ENCODE data around the gene VPS39.

The VPS39 gene

DNA sequence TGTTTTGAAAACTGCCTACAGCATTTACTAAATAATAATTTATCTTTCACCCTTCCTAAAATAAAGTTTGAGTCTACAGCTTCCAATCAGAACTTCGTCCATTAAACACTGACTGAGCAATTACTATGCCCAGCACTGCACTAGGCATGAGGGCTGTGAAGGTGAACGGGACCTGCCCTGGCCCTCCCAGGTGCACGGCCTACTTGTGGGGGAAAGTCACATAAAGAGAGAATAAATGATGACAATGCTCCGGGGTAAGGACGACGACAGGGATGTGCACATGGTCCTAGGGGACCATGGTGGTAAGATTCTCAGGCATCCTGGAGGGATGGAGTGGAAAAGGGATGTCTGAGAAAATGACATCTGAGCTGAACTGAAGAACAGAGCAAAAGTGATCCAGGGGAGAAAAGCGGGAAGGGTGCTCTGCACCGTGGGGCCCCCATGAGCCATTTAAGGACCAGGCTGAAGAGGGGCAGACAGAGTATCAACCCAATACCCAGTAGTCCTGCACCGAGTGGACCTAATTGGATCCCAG lies 63.2 kb downstream of the VPS39 start:
- no peak for DNase-seq (ENCODE audit: low read depth in 2 of 2)

- DNase-seq (ENCODE audit: low read depth in 2 of 2): no peak
Measured at GRCh38 chr15:42143866-42144625, 64.1 kb downstream of the VPS39 start.

- no peak for DNase-seq (ENCODE audit: low read depth in 2 of 2)
Measured at GRCh38 chr15:42143356-42143755, 64.7 kb downstream of the VPS39 start.

- no peak for DNase-seq (ENCODE audit: low read depth in 2 of 2)
Measured at GRCh38 chr15:42141795-42142667, 66.1 kb downstream of the VPS39 start.

- DNase-seq (ENCODE audit: low read depth in 2 of 2): no peak
Measured at GRCh38 chr15:42141246-42141645, 66.9 kb downstream of the VPS39 start.

DNA sequence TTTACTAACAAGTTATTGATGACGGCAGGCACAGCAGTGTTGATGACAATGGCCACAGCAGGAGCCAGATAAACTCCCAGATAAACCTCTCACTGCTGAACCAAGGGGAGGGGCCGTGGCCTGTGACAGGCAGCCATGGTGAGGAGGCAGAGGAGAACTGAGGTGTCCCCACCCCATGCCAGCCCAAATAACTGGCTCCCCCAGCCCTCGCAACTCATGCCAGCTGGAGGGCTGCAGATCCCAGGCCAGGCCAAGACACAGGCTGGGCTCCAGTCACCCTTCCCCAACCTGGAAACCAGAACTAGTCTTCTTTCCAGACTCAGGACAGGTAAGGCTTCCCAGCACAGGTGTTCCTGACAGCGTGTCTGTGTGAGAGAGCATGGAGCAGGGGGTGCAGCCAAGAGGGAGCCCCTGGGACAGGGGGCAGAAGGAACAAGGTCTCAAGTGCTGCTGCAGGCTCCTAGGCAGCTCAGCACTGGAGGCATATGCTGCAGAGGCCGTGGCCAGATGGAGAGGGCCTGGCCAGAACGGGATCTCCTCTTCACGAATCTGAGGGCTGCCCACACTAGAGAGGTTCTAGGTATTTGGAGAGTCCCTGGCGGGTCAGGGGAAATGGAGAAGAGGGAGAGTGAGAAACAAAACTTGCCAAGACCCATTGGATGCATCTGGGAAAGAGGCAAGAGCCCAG lies 67.6 kb downstream of the VPS39 start:
- DNase-seq (ENCODE audit: low read depth in 2 of 2): no peak

- no peak for DNase-seq (ENCODE audit: low read depth in 2 of 2)
Measured at GRCh38 chr15:42139596-42139995, 68.5 kb downstream of the VPS39 start.

- no peak for DNase-seq (ENCODE audit: low read depth in 2 of 2)
Measured at GRCh38 chr15:42138968-42139386, 69.1 kb downstream of the VPS39 start.

DNA sequence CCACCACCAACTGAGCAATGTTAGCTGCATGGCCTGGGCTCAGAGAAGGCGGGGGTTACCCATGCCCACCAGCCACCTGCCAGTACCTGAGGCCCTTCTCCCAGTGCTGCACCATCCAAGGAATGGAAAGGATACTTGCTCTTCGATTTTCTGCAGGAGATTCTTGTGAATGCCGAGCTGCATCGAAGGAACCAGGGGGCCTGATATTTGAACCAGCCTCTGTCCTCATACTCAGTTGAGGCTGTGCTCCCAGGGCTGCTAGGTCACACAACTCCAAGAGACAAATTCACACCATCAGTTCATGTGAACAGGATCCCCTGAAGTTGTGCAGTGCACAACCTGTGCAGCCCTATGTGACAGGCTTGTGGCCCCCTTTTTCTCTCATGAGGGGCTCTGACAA lies 69.7 kb downstream of the VPS39 start:
- DNase-seq (ENCODE audit: low read depth in 2 of 2): no peak

DNA sequence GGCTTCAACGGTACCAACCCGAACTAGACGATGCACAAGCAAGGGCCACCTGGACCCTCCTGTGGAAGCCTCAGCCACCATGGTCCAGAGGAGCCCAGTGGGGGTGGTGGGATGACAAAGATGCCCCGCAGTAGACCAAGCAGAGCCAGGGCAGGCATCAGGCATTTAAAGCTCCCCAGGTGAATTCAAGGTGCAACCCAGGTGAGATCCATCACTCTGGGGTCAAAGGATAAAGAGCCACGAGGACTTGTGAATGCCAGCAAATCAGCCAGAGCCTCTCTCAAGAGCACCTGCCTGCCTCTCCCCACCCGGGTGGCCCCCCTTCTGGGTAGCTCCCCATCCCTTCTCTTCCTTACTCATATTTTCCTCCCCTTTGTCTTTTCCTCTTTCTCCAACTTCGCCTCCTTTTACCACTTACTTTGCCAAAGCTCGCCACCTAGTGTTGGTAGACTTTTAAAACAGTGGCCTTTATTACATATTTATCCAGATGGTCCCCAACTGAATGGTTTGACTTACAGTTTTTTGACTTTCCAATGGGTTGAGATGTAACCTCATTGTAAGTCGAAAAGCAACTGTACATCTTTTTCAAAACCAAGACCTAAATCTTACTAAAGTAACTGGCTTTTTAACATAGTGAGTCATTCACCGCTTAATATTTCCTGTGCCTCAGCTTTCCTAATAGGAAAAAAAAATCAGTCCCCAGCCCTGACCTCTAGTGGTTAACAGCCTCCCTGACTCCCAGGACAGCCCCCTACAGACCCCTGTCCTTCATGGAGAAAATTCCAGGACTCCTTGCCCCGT lies 70.4 kb downstream of the VPS39 start:
- DNase-seq (ENCODE audit: low read depth in 2 of 2): no peak

GRCh38 chr15:42136513-42136912 lies 71.6 kb downstream of the VPS39 start:
- DNase-seq (ENCODE audit: low read depth in 2 of 2): no peak

DNA sequence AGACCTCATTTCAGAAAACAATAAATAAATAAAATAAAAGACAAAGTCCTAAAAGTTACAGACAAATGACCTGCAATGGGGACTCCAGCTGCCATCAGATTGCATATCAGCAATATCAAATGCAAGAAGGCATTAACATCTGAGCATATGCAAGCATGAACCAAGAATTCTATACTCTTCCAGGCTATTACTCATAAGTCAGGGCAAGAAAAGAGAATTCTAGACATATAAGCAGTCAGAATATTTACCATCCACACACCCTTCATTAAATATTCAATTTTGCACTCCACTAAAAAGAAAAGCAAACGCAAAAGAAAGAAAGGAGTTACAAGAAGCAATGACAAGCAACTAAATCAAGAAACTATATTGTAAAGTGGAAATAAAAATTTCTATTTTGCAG lies 72.8 kb downstream of the VPS39 start:
- no peak for DNase-seq (ENCODE audit: low read depth in 2 of 2)

GRCh38 chr15:42134617-42135245 lies 73.4 kb downstream of the VPS39 start:
- DNase-seq (ENCODE audit: low read depth in 2 of 2): no peak

GRCh38 chr15:42133886-42134502 lies 74.1 kb downstream of the VPS39 start:
- DNase-seq (ENCODE audit: low read depth in 2 of 2): peak in 1 of 2 donors; percentile 6

GRCh38 chr15:42133356-42133755 lies 74.7 kb downstream of the VPS39 start:
- DNase-seq (ENCODE audit: low read depth in 2 of 2): no peak

DNA sequence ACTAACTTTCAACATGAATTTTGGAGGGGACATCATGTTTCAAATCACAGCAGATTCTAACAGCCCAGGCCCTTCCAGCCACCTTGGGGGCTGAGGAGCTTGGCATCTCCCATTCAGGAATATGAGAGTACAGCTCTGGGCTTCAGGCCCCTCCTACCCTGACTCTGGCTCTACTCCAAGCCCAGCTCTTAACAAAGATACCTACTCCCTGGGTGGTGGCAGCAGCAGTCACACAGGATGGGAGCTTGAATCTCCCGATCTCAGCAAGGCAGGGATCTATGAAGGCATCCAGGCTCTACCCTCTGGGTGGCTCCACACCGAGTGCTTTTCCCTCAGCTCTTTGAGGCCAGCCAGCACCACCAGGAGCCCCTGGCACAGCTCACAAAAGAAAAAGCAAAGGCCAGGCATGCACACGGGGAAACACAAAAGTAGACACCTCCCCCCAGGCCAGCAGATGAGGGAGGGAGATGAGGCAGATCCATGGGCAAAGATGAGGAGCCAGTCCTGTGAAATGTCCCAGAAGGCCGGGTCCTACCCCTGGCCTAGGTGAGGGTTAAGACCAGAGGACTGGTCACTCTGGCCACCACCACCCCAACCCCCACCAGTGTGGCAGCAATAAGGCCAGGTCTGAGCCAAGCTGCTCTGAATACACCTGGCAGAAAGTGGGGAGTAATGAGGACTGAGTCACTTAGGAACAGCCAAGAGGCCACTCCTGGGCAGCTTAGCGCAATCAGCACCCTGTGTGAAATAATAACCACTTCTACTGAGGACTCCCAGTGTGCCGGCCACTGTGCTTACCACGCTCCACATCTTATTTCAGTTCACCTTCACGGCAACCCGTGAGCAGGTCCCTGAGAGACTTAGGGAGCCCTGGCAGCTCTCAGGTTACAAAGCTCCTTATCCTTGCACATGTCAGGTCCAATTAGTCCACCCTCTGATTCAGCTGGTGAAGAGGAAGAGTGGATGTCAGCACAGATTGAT lies 76.0 kb downstream of the VPS39 start:
- no peak for DNase-seq (ENCODE audit: low read depth in 2 of 2)

- no peak for DNase-seq (ENCODE audit: low read depth in 2 of 2)
Measured at GRCh38 chr15:42131006-42131405, 77.1 kb downstream of the VPS39 start.

- DNase-seq (ENCODE audit: low read depth in 2 of 2): no peak
Measured at GRCh38 chr15:42130246-42130986, 77.7 kb downstream of the VPS39 start.
